ENCODE data around the gene C16orf54. TPM values are rescaled to one million over a fixed set of nuclear protein-coding genes. Genes with fewer than 3 reads are reported as not detected.
"Not testable (repeated sequence)": the region's sequence is repeated elsewhere in the genome, so short reads cannot be mapped to it uniquely, and the experiment has no call there.

The C16orf54 gene
- total RNA-seq, 1 donor from 2014 or later, result 0.65 TPM

GRCh38 chr16:29696881-29697331 is 48.9 kb downstream of the C16orf54 start:
- DNase-seq (no peak), ATAC-seq (ENCODE audit: poor library complexity) (no peak)
- intact Hi-C loops (cut with DNase I), result loop anchor here (5.0 kb wide), 1 partner anchor 325 kb away; the partner anchor contains the start of gene C16orf92

- not testable (repeated sequence) for ATAC-seq (ENCODE audit: poor library complexity); DNase-seq
- intact Hi-C loops (cut with DNase I), result loop anchor here (5.0 kb wide), 1 partner anchor 327 kb away; the partner anchor contains the start of gene C16orf92
Measured at GRCh38 chr16:29695675-29696074, 50.1 kb downstream of the C16orf54 start.

- no peak for DNase-seq
- no peak for ATAC-seq (ENCODE audit: poor library complexity)
- intact Hi-C loops (cut with DNase I), result loop anchor here (5.0 kb wide), 1 partner anchor 328 kb away; the partner anchor contains the start of gene C16orf92
Measured at GRCh38 chr16:29694384-29695195, 51.2 kb downstream of the C16orf54 start.

- intact Hi-C loops (cut with DNase I); ATAC-seq (ENCODE audit: poor library complexity); DNase-seq: not testable (repeated sequence)
Measured at GRCh38 chr16:29692606-29693005, 53.2 kb downstream of the C16orf54 start.

Other genes starting within 250 kb of the C16orf54 start
- 14.1 TPM for gene NPIPB12, start 239.6 kb downstream of the C16orf54 start, total RNA-seq
- 0.91 TPM for gene SPN, start 82.7 kb downstream of the C16orf54 start, total RNA-seq
- gene QPRT, start 66.8 kb downstream of the C16orf54 start, total RNA-seq, result 31.8 TPM
- gene ZG16, start 32.3 kb upstream of the C16orf54 start, total RNA-seq, result not detected
- gene KIF22, start 44.8 kb upstream of the C16orf54 start, total RNA-seq, result 59.8 TPM
- gene MAZ, start 60.5 kb upstream of the C16orf54 start, total RNA-seq, result 74.0 TPM
- 3.3 TPM for gene PRRT2, start 66.2 kb upstream of the C16orf54 start, total RNA-seq
- 14.7 TPM for gene PAGR1, start 70.2 kb upstream of the C16orf54 start, total RNA-seq
- 45.5 TPM for gene MVP, start 74.5 kb upstream of the C16orf54 start, total RNA-seq
- 63.0 TPM for gene CDIPT, start 117.2 kb upstream of the C16orf54 start, total RNA-seq
- gene SEZ6L2, start 153.6 kb upstream of the C16orf54 start, total RNA-seq, result 0.70 TPM
- gene ASPHD1, start 154.5 kb upstream of the C16orf54 start, total RNA-seq, result not detected
- 6.6 TPM for gene KCTD13, start 180.2 kb upstream of the C16orf54 start, total RNA-seq
- gene TMEM219, start 216.1 kb upstream of the C16orf54 start, total RNA-seq, result 70.6 TPM
- 29.7 TPM for gene TAOK2, start 227.9 kb upstream of the C16orf54 start, total RNA-seq
- gene HIRIP3, start 249.6 kb upstream of the C16orf54 start, total RNA-seq, result 19.5 TPM

All from Right ventricle myocardium superior (tissue), 1 donor.